A204.1 (cell line): ENCODE measurements around the gene ZCCHC24.

Experiments
- FAIRE-seq: peaks from 2 replicates; lab custom pipeline; 2012; peaks lifted over from hg19 to GRCh38; lab: Jason Lieb, UNC

The ZCCHC24 gene

GRCh38 chr10:79397575-79398303 is 47.7 kb downstream of the ZCCHC24 start:
- FAIRE-seq, result no peak

- FAIRE-seq, result no peak
Observed at GRCh38 chr10:79397051-79397450, 48.4 kb downstream of the ZCCHC24 start.

- FAIRE-seq, result no peak
Observed at GRCh38 chr10:79396520-79396919, 48.9 kb downstream of the ZCCHC24 start.

- no peak for FAIRE-seq
Observed at GRCh38 chr10:79394664-79395063, 50.8 kb downstream of the ZCCHC24 start.

- no peak for FAIRE-seq
Observed at GRCh38 chr10:79393924-79394610, 51.4 kb downstream of the ZCCHC24 start.

GRCh38 chr10:79393221-79393923 is 52.1 kb downstream of the ZCCHC24 start:
- no peak for FAIRE-seq

GRCh38 chr10:79392506-79393176 is 52.8 kb downstream of the ZCCHC24 start:
- no peak for FAIRE-seq

GRCh38 chr10:79392020-79392398 is 53.4 kb downstream of the ZCCHC24 start:
- no peak for FAIRE-seq

GRCh38 chr10:79391231-79392019 is 54.0 kb downstream of the ZCCHC24 start:
- FAIRE-seq, result no peak

GRCh38 chr10:79390551-79391229 is 54.7 kb downstream of the ZCCHC24 start:
- no peak for FAIRE-seq

GRCh38 chr10:79390057-79390456 is 55.4 kb downstream of the ZCCHC24 start:
- FAIRE-seq, result no peak

- no peak for FAIRE-seq
Observed at GRCh38 chr10:79387974-79388850, 57.2 kb downstream of the ZCCHC24 start.

- FAIRE-seq, result no peak
Observed at GRCh38 chr10:79387466-79387973, 57.9 kb downstream of the ZCCHC24 start.

GRCh38 chr10:79386637-79387465 is 58.6 kb downstream of the ZCCHC24 start:
- no peak for FAIRE-seq

- no peak for FAIRE-seq
Observed at GRCh38 chr10:79385804-79386531, 59.5 kb downstream of the ZCCHC24 start.

- FAIRE-seq, result no peak
Observed at GRCh38 chr10:79385392-79385795, 60.0 kb downstream of the ZCCHC24 start.

- FAIRE-seq, result no peak
Observed at GRCh38 chr10:79384773-79385391, 60.5 kb downstream of the ZCCHC24 start.
